Skin of body (tissue), 2 donors: ENCODE data around the gene ASB6. TPM values are rescaled to one million over a fixed set of nuclear protein-coding genes. Genes with fewer than 3 reads are reported as not detected.
"Not testable (repeated sequence)": the region's sequence is repeated elsewhere in the genome, so short reads cannot be mapped to it uniquely, and the experiment has no call there.

Source experiments
- DNase-seq: peaks from one replicate; lab custom pipeline; 2025; lab: John Stamatoyannopoulos, UW
- total RNA-seq: library from RNA; depleted of rRNA; stranded (reverse); fragments of >200 nt; gene quantifications from one replicate; pipeline ENCODE4 v1.2.3, GENCODE V29; 2014

The ASB6 gene
- total RNA-seq, 1 donor from 2014 or later: 8.3 TPM

DNA sequence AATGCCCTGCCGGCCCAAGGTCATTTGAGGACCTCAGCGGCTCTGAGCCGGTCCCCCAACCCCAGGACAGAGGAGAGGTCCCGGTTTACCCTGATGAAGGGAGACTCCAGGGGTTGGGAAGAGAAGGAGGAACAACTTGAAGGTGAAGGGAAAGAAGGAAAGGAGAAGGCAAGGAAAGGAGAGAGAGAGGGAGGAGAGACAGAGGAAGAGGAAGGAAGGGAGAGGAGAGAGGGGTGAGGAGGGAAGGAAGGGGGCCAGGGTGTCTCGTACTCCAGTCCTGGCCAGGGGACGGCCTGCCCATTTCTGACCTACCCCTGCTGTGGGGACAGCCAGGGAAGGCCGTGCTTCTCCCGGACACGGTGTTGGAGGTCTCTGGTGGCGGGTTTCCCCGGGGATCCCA, 25.4 kb upstream of the ASB6 start:
- DNase-seq: no peak

DNA sequence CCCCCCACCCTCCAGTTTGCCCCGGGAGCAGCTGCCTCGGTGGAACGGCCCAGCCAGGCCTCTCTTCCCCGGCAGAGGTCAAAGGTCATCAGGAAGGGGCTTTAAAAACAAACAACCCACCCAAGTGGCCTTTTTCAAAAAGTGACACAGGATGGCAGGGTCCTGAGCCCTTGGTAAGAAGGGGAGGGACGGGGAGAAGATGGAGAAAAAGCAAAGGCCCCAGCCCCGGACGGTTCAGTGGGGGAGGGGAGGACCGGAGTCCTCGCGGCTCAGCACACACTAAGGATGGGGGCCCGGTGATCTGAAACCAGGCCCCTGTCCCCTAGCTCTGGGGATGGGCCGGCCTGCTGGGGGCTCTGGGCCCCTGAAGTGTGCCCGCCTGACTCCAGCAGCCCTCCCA, 24.6 kb upstream of the ASB6 start:
- no peak for DNase-seq

DNA sequence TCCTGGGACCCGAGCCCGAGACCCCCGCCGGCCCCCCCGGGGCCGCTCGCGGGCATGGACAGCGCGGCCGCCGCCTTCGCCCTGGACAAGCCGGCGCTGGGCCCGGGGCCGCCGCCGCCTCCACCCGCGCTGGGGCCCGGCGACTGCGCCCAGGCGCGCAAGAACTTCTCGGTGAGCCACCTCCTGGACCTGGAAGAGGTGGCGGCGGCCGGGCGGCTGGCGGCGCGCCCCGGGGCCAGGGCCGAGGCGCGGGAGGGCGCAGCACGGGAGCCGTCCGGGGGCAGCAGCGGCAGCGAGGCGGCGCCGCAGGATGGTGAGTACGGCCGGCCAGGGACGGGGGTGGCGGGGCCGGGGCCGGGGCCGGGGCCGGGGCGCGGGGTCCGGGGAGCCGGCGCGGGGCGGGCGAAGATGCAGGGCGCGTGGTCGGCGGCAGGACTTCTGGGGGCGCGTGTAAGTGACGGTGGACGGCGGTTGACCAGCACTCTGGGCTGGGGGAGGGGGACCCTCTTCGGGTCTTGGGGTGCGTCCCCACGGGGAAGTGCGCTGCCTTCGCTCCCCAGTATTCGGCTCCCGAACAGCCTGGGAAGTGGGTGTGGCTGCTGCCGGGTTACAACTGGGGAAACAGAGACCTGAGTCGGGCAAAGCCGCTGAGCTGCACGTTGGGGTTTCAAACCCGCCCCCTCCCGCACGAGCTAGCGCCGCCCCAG, 24.0 kb upstream of the ASB6 start:
- DNase-seq: no peak

DNA sequence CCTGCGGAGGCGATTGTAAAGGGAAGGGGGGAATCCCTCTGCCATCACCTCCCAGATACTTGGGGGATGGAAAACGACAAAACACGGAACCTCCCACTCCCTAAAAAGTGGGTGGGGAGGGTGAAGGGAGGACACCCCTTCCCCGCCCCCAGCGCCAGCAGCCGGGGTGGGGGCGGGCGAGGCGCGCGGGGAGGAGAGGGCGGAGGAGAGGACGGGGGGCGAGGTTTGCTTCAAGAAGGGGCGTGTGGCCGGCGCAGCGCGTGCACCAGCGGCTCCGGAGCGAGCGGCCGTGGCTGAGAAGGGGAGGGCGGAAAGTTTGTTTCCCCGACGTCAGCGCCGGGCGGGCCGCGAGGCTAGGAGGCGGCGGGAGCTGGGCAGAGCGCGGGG, 23.4 kb upstream of the ASB6 start, which contains the start of gene PRRX2:
Gene PRRX2, plus strand, starts transcription at position 259 of the 387 bp plus-strand sequence. CDS start 221 bp downstream, outside the sequence.
- peak; percentile 66 for DNase-seq

DNA sequence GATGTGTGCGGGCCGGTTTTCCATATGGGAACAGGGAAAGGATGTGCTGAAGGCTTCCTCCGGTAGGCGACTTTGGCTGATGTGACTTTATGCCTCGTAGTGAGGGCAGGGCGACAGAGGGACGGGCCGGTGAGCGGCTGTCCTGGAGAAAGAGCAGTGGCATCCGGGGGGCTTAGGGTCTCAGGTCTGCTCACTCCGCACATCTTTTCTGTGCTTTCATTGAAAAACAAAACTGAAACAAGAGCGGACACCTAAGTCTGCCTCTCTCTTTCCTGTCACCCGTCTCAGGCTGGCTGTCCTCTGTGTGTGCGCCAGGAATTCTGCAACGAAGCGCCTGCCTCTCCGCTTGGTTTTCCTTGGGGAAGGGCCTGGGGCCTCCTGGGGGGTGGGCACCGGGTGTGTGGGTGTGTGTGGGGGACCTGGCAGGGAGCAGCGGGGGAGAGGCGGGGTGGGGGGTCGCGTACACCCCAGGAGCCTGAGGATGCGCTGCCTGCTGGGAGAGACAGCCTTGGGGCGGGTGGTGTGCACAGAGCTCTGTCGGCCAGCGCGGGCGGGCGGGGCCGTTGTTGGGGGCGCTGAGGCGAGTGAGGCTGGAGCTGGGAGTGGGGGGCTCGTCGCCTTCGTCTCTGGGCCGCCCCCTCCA, 22.9 kb upstream of the ASB6 start:
- no peak for DNase-seq

DNA sequence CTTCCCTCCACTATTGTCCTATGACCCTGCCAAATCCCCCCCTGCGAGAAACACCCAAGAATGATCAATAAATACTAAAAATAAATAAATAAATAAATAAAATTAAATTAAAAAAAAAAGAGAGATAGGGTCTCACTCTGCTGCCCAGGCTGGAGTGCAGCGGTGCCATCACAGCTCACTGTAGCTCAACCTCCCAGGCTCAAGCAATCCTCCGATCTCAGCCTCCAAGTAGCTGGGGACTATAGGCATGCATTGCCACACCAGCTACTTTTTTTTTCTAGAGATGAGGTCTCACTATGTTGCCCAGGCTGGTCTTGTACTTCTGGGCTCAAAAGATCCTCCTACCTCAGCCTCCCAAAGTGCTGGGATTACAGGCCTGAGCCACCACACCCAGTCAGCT, 20.3 kb upstream of the ASB6 start:
- not testable (repeated sequence) for DNase-seq

DNA sequence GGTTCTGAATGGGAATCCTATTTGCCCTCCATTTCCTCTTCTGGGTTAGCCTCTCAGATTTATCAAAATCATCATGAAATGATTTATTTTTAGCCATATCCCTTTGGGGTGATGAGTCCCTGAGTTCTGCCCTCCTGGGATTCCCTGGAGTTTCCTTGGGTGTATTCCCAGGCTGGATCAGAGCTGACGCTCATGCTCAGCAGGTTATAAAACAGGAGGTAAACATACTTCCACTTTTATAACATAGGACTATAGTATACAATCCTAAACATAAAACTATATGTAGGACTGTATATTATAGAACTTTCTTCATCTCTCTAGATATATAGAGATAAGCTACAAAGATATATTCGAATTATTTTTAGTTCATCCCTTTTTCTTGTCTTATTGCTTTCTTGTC, 19.1 kb upstream of the ASB6 start:
- no peak for DNase-seq

DNA sequence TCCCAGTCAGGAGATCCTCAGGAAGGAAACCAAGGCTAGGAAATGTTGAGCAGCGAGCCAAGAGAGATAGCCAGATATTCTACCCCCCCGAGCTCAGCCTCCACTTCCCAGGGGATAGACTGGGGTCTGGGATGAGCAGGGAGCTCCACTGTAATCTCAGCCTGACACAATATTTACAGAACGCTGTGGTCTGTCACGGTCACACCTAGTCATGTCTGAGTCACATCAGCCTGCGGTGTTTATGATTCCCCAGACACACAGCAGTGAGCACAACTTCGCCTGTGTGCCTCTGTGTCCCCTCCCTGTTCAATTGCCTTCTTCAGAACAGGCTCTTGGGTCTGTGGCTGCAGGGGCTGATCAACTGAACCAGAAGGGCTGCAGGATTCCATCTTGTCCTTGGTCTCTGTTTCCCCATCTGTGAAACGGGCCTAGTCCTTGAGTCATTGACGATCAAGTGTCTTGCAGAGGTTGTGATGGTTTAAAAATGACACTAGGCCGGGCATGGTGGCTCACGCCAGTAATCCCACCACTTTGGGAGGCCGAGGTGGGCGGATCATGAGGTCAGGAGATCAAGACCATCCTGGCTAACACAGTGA, 14.9 kb upstream of the ASB6 start:
- DNase-seq: no peak

DNA sequence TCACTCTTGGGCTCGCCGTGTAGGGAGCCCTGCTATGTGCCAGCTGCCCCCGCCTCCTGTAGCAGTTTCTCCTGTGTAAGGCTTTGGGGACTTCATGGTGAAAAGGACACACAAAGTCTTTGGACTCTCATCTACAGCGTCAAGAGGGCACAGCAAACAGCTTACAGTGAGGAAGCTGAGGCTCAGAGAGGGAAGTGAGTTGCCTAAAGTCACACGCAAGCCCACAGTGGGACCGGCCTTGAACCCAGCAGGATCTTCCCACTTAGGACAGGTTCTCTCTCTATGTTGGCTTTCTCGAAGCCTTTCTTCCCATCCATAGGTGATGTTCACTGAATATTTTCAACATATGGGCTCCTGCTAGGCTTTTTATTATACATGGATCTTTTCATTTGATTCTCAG, 13.7 kb upstream of the ASB6 start:
- DNase-seq: no peak

DNA sequence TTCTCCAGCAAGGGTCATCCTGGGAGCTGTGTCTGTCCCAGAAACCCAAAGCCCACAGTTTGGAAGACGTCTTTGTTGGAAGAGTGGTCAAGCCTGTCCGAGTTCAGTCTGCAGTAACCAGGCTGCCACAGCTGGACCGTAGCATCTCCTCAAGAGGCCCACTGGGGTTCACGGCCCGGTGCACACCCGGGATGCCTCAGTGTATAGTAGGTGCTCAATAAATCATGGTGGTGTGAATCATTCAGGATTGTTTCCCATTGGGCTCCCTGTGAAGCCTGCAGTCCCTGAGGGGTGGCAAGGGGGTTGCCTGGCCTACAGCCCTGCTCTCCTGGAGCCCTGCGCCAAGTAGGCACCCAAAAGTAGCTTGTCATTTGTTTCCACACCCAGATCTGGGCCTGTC, 13.2 kb upstream of the ASB6 start:
- DNase-seq: no peak

DNA sequence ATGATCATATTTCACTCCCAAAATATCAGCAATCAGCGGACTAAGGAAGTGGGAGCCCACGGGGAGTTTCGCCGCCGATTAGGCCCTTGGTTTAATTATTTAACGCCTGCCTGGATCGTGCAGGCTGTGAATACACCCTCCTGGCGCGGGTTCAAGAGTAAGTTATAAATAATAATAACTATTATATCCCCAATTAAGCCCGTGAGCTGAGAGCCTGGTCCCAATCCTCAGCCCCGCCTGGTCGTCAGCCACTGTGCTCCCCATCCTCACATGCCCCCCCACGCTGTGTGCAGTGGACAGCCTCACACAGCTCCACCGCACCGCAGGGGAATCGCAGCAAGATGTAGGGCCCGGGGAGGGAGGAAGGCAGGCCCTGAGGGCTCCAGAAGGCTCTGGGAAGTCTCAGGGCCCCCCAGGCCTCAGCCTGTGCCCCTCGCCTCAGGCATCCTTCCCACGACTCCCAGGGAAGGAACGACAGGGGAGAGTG, 12.6 kb upstream of the ASB6 start:
- no peak for DNase-seq

DNA sequence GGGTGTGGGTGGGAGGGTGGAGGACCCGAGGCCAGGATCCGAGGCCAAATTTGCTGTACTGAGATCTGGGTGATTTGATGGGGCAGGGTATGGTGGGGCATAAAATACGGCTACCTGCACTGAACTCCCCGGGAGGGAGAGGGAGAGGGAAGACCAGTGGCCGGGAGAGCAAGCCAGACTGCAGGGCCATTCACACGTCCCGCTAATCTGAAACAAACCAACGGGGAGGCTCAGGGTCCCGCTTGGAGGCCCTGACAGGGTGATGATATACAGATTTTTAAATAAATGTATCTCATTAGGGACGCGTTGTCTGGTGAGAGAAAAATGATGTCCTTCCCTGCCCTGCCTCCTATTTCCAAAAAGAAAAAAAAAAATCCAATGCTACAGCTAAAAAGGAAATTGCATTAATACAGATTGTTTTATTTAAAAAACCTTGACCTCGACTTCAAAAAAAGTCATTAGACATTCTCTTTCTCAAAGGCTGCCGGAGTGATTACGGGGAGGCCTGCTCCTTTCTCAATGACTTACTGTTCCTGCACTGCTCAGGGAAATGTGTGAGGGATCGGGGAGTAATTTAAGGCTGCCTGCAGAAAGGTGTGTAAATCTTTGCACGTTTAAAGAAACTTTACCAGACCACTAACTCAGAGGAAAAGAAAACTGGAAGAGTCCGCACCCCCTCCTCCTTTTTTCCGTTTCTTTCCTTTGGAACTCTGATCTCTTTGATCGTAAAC, 12.0 kb upstream of the ASB6 start:
- no peak for DNase-seq

DNA sequence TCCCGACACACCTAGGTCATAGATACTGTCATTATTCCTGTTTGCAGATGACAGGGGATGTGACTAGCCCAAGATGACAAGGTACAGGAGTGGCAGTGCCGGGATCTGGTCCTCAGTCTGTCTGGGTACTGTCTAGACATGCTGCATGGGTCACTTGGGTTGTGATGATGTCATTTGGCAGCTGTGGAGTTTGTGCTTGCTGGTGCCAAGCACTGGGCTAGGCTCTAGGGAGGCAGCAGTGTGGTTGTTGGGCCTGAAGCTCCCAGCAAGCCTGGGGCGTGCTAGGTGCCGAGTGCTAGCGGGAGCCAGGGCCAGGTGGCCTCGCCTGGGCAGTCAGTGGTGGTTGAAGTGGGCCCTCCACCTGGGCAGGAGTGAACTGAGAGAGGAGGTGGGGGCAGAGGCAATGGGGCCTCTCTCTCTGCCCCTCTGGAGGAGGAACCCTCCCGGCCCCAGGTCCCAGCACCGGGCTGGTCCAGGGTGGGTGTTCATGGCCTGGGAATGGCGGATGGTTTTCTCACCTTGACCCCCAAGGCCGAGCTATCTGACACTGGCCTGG, 8.8 kb upstream of the ASB6 start:
- no peak for DNase-seq

DNA sequence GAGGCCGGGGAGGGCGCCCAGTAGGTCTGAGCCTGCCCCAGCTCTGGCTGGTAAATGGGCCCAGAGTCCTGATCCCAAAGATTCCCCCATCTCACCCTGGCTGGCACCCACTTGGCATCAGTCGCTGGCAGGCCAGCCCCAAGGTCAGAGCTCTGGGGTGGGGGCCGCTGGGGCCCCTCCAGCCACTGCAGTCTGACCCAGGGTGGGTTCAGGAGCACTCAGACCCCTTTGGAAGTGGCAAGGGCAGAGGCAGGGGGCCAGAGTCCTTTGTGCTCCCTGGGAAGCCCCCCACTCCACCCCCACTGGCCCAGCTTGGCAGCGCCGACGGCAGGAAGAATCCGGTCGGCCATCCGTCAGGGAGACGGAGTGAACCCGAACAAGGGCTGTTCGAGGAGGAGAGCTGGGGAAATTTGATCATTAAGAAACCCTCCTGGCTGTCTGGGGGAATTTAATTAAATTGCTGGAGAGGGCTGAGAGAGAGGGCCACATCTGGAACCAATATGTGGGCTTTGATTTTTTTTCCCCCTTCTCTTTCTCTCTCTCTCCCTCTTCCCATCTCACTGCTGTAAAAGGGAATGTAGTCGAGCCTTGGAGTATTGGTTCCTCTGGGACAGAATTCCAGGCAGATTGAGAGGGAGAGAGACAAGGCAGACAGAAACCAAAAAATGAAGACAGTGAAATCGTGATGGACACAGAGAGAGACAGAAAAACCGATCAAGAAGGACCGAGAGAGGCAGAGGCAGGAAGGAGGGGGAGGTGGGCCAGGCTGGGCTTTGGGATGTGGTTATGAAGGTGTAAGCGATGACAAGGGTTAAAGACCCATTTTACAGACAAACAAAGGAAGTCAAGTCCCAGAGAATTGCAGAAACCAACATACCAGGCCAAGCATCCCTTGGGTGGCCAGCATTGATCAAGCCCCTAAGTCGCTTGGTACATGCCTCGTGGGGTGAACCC, 8.1 kb upstream of the ASB6 start:
- peak; percentile 83 for DNase-seq

DNA sequence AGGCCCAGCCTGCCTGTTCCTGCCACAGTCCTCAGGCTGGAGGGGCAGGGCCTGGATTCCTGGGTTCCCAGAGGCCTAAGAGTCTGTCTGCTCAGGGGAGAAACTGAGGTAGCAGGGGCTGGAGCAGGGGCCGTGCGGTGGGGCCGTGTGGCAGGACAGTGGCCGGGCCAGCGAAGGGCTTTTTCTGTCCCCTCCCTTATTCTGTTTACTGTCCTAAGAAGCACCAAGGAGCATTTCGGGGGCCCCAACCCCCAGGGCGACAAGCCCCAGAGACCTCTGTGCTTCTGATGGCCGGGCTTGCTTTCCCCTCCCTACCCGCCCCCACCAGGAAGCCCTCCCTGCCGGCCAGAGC, 6.8 kb upstream of the ASB6 start:
- no peak for DNase-seq

DNA sequence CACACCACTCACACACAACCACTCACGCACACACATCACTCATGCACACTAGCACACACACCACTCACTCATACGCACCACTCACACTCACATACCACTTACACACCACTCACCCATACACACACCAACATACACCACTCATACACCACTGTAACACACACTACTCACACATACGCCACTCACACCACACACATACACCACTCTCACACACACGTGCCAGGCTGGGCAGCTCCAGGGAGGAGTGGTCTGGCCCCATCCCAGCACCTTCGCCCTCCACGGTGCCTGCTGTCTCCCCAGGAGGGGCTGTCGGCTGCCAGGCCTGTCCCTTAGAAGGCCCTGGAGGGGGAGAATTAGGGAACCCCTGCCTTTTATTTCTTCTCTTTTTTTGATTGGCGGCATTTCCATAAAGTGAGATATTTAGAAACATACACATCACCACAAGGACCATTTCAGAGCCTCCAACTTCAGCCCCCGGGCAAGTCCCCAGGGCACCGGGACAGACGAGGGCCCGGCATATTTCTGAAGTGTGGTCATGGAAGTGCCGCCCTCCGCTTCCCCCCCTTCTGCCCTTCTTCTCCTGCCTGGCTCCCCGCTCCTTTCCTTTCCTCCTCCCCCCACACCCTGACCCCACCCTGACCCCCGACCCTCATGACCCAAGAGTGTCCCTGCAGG, 6.3 kb upstream of the ASB6 start:
- no peak for DNase-seq

DNA sequence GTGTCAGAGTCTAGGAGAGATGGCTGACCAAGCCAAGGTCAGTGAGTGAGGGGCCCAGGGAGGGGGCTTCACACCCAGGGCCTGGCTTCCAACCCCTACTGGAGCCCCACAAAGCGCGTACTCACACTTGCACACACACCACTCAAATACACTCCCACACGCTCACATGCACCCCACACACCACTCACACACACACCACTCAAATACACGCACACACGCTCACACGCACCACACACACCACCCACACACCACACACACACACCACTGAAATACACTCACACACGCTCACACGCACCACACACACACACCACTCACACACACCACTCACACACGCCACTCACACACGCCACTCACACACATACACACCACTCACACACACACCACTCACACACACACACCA, 5.7 kb upstream of the ASB6 start:
- no peak for DNase-seq

DNA sequence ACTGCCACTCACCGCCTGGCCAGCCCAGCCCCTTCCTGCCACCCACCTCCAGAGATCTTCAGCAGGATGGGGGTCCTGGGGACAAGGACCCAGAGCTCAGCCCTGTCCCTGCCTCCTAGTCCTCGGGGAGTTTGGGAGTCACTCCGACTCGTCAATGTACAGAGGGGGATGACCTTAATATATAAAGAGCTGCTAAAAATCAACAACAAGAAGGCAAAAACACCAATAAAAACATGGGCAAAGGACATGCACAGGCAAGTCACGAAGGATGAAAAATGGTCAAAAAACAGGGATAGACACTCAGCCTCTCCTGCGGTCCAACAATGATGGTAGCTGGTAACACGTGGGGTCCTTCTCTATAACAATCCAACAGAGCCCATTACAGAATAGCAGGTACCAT, 4.7 kb upstream of the ASB6 start:
- no peak for DNase-seq

DNA sequence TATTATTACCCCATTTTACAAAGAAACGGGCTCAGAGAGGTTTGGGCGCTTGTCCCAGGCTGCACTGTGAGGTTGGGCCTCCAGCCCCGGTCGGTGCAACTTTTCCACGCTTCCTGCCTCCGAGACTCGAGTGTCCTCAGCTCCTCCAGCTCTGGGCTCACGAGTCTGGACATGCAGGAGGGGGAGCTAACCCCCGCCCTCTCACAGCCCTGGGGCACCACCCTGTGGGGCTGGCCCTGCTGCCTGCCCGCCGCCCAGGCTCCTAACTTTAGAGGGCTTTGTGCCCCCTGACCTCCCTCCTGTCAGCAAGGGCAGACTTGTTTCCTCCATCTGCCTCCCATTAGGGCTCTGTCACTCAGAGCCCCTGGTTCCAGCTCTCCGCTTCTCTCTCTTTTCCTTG, 4.3 kb upstream of the ASB6 start:
- DNase-seq: no peak

DNA sequence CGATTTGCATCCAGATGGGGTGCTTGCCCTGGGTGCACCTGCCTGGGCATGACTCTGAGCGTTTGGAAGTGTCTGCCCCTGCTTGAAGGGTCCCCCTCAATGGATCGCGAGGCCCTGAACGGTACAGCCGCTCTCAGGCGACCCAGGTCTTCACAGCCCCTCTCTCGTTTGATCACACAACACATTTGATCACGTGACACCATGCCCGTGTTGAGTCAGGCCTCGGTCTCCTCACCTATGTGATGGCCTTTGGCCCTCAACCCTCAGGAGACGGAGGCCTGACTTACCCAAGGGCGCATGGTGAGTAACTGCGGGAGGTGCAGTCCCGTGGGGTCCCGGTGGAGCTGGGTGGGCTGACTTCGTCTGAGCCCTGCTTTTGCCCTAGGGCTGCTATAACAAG, 3.0 kb upstream of the ASB6 start:
- no peak for DNase-seq
